GM19025 (cell line): ENCODE results near the gene FARSA.
"Not testable (repeated sequence)": the region's sequence is repeated elsewhere in the genome, so short reads cannot be mapped to it uniquely, and the experiment has no call there.

Experiments
- ATAC-seq: cut with Tn5 transposase; IDR thresholded peaks from one replicate; pipeline ENCODE4 v1.9.1; 2021; ENCODE audit warnings: mild to moderate bottlenecking, low read depth, moderate library complexity; ENCODE audit not compliant: unreplicated experiment

Gene FARSA

DNA sequence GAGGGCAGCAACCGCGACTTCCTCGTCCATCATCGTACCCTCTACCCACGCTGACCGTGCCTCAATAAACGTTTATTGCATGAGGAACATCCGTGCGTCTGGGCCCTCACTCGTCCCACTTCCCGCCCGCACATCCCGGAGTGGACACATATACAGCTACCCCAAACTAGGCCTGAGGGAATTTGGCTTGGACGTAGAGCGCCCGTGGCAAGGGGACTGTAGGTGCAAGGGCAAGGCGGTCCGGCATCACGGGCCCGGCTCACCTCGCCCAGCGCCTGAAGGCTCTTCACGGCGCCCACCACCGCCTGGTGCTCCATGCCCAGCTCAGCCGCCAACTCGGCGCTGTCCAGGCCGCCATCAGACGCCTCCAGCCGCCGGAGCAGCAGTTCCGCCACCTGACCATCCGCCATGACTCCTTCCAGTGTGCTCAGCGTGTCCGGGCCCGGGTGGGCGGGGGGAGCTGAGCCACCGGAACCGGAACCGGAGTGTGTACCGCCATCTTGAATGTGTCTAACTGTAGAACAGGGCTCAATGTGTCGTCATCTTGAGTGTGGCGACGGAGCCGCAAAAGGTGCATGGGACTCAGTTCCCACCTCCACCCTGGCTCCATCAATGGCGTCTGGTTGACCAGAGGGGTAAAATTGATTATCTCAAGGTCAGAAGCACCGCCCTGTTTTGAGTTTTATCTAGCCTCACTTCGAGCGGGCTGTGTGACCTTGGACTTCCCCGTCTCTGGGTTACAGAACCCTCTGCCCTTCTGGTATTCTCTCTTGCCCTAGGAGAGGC is at the start of gene FARSA:
TSS of gene FARSA (minus strand) at position 425 of the 786 bp plus-strand sequence. CDS start at position 410, 15 bp downstream.
- ATAC-seq, result no peak

DNA sequence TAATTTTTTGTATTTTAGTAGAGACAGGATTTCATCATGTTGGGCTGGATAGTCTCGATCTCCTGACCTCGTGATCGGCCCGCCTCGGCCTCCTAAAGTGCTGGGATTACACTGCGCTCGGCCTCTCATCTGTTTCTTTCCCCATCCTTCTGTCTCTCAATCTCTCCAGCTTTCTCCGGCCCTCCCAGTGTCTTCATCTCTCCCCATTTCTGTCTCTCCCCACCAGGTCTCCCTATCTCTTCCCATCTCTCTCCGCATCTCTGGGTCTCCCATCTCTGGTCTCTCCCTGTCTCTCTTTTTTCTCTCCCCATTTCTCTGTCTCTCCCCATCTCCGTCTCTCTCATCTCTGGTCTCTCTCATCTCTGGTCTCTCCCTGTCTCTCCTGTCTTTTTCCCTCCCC is 49.6 kb upstream of the FARSA start:
- no peak for ATAC-seq

DNA sequence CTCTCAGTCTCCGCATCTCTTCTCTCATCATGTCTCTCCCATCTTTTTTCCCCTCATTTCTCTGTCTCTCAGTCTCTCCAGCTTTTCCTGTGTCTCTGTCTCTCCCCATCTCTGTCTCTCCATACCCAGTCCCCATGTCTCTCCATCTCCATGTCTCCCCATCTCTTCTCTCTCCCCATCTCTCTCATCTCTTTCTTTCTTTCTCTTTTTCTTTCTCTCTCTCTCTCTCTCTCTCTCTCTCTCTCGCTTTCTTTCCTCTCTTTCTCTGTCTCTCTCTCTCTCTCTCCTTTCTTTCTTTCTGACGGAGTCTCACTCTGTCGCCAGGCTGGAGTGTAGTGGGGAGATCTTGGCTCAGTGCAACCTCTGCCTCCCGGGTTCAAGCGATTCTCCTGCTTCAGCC is 49.1 kb upstream of the FARSA start:
- no peak for ATAC-seq

DNA sequence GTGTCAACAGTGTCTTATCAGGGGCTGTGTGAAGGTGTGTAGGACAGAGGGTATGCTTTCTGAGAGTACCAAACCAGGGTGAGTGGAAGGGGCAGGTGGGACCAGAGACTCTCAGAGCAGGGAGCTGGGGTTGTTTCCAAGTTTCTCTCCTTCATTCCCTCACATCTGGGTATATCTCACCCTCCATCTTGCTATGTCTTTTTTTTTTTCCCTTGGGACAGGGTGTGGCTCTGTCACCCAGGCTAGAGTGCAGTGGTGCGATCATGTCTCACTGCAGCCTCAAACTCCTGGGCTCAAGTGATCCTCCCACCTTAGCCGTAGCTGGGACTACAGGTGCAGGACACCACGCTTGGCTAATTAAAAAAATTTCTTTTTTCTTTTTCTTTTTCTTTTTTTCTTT is 46.5 kb upstream of the FARSA start:
- no peak for ATAC-seq

DNA sequence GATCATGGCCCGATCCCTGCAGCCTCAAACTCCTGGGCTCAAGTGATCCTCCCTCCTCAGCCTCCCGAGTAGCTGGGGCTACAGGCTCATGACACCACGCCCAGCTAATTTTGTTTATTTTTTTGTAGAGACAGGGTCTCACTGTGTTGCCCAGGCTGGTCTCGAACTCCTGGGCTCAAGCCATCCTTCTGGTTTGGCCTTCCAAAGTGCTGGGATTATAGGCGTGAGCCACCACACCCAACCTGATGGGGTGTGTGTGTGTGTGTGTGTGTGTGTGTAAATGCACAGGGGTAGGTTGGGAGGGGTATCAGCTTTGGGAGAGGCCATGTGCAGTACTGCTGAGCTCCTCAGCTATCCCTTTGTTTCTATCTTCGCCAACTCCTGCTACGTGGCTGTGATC is 42.6 kb upstream of the FARSA start:
- ATAC-seq, result not testable (repeated sequence)

DNA sequence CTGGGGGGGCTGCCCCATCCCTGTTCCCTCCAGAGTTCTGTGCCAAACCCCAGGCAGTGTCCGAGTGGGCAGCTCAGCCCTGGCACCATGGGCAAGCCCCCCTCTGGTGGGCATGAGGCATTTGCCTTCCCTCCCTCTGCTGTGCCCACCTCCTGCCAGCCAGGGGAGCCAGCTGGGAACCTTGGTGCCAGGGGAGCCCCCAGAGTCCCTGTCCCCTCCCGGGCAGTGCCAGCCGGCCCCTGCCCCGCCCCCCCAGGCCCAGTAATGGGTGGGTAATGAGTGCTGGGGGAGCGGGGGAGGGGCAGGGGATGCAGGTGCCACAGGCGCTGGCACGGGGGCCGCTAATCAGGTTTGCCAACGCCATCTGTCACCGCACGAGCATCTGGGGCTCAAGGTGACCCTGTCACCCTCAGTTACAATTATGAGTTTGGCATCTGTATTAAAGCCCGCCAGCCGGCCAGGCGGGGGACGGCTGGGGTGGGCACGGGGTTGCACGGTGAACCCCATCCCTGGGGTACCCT is 41.8 kb upstream of the FARSA start:
- no peak for ATAC-seq

DNA sequence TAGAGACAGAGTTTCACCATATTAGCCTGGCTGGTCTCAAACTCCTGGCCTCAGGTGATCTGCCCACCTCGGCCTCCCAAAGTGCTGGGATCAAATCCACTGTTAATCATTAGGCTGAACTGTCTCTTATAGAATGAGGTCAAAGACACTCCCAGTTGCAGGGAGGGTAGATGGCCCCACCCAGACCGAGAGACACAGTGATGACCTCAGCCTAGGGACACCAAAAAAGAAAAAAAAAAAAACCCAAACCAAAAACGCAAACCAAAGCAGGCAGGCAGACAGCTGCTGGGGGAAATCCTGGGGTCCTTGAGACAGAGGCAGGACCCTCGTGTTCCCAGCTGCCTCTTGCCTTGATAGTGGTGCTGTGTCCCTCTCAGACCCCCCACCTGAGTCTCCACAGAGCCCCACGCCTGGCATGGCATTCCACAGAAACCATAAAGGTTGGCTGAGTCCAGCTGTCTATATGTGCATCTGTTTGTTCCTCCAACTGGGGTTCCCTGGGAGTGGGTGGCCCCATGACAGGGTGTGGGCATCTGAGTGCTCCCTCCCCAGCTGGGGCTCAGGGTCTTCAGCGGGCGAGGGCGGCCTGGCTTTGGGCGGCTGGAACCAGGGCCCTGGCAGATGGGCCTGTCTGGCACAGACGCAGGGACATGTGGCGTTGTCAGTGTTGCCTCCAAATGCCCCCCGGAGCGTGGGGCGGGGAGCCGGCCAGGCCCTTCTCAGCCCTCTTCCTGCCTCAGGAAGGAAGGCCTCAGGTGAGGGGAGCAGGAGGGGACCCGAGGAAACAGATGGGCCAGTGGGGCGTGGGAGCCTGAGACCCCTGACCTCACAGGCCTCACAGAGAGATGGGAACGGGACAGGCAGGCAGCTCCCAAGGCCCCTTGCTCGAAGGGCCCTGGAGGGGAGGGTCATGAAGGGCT is 41.0 kb upstream of the FARSA start:
- no peak for ATAC-seq

DNA sequence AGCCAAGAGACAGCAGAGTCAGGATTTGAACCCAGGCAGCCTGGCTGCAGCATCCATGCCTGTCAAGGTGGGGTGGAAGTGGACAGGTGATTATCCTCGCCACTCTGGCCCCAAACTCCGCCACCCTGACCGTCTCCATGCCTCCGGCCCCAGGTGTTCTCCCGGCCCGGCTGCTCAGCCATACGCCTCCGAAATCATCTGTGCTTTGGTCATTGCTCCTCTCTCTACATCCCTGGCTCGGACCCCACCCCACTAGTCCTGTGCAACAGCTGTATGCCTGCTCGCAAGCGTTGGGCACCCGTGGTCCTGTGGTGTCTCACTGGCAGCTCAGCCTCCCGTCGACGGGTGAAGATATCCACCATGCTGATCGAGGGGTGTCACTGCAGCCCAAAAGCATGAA is 39.7 kb upstream of the FARSA start:
- ATAC-seq, result no peak

DNA sequence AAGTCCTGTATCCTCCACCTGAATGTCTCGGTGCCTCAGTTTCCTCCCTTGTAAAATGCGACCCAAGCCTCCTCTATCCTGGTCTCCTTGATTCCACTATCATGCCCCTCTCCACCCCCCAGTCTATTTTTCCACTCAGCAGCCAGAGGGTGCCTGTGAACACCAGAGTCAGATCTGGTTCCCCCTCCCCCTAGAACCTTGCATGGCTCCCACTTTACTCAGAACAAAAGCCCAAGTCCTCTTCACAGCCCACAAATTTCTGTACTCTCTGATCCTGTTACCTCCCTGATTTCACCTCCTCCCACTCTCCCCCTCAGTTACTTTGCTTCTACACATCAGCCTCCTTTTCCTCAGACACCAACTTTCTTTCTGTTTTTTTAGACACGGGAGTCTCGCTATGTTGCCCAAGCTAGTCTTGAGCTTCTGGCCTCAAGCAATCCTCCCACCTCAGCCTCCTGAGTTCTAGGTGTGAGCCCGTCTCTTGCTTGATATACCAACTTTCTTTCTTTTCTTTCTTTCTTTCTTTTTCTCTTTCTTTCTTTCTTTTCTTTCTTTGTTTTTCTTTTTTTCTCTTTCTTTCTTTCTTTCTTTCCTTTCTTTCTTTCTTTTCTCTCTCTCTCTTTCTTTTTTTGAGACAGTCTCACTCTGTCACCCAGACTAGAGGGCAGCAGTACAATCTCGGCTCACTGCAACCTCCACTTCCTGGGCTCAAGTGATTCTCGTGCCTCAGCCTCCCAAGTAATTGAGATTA is 36.7 kb upstream of the FARSA start:
- no peak for ATAC-seq

DNA sequence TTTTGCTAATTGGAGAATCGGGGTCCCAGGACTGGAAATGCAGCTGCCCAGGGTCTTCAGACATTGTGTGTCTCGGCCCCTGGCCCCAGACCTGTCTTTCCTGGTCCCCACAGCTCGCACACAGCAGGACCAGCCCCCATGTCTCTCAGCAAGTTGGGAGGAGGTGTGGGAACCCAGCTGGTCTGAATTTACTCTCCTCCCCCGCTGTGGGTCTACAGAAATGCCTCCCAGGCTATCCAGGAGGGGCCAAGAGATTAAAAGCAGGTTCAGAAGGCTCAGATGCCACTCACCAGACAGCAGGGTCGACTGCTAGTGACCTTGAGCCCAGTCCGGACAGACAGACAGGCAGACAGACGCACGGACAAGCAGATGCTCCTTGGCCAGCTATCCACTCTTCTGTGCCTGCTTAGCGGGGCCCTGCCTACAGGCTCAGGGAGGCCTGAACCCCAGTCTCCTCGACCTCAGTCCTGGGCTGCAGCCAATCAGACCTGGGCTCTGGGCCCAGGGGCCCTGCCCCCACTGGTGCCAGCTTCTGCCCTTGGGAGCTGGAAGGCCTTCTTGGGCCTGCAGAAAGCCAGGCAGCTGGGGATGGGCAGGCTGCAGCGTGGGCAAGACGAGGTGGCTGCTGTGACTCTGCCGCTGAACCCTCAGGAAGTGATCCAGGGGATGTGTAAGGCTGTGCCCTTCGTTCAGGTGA is 35.9 kb upstream of the FARSA start, which contains the start of gene DAND5:
TSS of gene DAND5 (plus strand) at position 285 of the 697 bp plus-strand sequence. CDS start at position 370, 85 bp downstream.
- ATAC-seq, result no peak

DNA sequence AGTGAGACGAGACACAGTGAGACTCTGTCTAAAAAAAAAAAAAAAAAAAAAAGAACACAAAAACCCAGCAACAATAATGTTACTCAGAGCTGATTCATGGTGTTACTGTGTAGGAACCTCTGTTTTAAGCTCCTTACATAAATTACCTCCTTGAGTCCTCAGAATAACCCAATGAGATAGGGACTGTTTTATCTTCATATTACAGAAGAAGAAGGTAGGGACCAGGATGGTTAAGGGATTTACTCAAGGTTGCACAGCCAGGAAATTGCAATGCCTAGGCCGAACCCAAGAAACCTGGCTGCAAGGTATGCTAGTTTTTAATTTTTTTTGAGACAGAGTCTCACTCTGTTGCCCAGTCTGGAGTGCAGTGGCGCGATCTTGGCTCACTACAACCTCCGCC is 34.4 kb upstream of the FARSA start:
- ATAC-seq, result no peak

DNA sequence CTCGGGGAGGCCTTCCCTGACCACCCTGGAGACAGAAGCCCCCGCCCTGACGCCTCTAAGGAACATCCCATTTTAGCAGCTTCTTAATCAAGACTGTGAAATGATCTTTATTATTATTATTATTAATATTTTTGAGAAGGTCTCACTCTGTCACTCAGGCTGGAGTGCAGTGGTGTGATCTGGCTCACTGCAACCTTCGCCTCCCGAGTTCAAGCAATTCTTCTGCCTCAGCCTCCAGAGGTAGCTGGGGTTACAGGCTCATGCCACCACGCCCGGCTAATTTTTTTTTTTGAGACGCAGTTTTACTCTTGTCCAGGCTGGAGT is 32.3 kb upstream of the FARSA start:
- no peak for ATAC-seq

DNA sequence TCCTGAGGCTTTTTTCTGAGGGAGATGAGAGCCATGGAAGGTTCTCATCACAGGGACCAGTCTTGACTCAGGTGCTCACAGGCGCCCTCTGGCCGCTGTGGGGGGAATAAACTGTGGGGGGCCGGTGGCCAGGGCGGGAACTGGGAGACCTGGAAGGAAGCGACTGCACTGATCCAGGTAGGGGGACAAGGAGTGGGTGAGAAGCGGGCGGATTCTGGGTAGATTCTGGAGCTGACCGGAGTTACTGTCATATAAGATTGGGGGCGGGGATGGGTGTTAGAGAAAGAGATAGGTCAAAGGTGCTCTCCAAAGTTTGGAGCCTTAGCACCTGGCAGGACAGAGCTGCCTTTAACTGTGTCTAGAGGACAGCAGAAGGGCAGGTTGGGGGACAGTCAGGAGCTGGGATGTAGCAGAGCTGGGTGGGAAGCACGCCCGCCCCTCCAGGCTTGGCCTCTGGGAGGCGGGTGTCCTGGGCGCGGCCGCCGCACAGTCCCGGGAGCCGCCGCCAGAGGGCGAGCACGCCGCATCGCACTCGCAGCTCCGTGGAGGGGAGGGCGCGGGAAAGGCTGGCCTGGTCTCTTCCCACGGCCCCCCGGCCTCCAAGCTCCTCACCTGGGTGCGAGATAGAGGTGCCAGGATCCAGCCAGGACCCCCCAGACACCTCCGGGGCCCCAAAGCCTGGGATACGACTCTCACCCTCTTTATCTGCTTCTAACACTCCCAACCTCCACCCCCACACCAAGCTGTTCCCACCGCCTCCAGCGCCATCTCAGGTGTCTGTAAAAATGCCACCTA is 31.7 kb upstream of the FARSA start:
- ATAC-seq, result no peak

DNA sequence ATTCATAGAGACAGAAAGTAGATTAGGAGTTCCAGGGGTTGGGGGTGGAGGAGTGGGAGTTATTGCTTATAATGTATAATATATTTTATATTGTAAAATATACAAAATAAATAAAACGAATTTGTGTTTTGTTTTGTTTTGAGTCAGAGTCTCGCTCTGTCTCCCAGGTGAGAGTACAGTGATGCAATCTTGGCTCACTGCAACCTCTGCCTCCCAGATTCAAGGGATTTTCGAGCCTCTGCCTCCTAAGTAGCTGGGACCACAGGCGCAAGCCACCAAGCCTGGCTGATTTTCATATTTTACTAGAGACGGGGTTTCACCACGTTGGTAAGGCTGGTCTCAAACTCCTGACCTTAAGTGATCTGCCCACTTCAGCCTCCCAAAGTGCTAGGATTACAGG is 26.0 kb upstream of the FARSA start:
- ATAC-seq, result no peak

DNA sequence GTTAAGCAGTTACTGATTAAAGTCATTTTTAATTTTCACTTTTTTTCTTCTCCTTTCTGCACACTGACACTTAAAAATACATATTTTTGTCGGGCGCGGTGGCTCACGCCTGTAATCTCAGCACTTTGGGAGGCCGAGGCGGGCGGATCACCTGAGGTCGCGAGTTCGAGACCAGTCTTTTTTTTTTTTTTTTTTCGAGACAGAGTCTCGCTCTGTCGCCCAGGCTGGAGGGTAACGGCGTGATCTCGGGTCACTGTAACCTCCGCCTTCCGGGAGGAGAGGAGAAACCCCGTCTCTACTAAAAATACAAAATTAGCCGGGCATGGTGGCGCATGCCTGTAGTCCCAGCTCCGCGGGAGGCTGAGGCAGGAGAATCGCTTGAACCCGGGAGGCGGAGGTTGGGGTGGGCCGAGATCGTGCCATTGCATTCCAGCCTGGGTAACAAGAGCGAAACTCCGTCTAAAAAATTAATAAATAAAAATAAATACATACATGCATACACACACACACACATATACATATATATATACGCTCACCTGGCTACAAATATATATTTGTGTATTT is 24.0 kb upstream of the FARSA start:
- not testable (repeated sequence) for ATAC-seq

DNA sequence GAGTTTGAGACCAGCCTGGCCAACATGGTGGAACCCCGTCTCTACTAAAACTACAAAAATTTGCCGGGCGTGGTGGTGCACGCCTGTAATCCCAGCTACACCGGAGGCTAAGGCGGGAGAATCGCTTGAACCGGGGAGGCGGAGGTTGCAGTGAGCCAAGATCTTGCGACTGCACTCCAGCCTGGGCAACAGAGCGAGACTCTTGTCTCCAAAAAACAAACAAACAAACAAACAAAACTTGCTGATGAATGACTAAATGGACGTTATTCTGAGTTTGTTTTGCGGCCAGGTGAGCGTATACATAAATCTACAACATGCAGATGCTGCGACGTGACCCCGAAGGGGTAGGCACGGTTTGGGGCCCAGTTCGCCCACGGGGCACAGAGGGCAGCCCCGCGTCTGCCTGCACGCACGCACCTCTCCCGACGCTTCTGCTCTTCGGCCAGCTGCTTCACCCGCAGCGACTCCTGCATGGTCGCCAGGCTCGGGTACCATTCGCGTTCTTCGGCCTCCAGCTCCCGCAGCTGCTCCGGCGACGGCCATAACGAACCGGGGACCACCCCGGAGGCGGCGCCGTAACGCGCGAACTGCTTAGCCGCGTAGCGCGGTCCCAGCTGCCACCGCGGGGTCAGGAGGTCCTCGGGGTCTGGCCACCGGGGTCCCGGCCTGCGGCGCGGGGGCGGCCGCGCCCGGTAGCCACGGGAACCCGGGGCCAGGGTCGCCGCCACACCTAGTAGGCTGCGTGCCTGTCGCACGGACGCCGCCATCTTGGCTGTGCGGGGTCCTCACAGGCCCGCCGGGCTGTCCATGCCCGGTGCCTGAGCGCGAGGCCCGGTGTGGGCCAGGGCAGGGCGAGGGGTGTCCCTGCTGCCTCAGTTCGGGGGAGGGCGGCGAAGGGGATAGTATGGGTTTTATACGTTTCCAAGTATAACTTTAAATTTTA is 23.2 kb upstream of the FARSA start, which contains the start of gene GADD45GIP1:
TSS of gene GADD45GIP1 (minus strand) at position 778 of the 943 bp plus-strand sequence. CDS start at position 767, 11 bp downstream.
- ATAC-seq, result peak; percentile 73

DNA sequence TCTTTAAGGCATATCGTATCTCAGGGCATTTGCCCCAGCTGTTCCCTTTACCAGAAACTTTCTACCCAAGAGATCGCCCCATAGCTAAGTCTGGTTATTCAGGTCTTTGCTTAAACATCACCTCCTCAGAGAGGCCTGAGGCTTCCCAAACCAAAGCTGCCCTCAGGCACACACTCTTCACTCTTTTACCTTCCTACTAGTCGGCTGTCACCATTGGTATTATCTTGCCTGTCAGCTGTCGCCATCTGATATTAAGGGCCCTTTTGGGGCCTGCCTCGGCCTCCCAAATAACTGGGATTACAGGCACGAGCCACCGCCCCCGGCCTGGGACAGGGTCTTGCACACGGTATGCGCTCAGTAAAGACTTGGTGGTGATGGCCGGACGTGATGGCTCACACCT is 22.5 kb upstream of the FARSA start:
- no peak for ATAC-seq

DNA sequence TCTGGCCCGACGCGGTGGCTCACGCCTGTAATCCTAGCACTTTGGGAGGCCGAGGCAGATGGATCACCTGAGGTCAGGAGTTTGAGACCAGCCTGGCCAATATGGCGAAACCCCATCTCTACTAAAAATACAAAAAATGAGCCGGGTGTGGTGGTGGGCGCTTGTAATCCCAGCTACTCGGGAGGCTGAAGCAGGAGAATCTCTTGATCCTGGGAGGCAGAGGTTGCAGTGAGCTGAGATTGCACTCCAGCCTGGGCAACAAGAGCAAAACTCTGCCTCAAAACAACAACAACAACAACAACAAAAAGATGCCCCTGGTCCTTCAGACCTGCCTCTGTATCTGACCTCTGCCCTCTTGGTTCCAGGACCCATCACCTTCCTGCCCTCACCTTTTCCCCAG is 22.1 kb upstream of the FARSA start:
- not testable (repeated sequence) for ATAC-seq
